CD4-positive, alpha-beta T cell treated with Interleukin-6 for 4 hours (primary cell): ENCODE results near the gene MUSK.
"Not testable (repeated sequence)": the region's sequence is repeated elsewhere in the genome, so short reads cannot be mapped to it uniquely, and the experiment has no call there.

Experiments used
- DNase-seq: peaks from one replicate; pipeline ENCODE4 v3.0.0-alpha.2; 2020; ENCODE audit warnings: mixed read lengths

MUSK gene

GRCh38 chr9:110814159-110814558 lies 145.6 kb downstream of the MUSK start:
- DNase-seq, result no peak

GRCh38 chr9:110815361-110815760 lies 146.8 kb downstream of the MUSK start:
- no peak for DNase-seq

- no peak for DNase-seq
Observed at GRCh38 chr9:110820381-110820780, 151.8 kb downstream of the MUSK start.

GRCh38 chr9:110821064-110821463 lies 152.5 kb downstream of the MUSK start:
- no peak for DNase-seq

- not testable (repeated sequence) for DNase-seq
Observed at GRCh38 chr9:110825129-110825528, 156.5 kb downstream of the MUSK start.

- no peak for DNase-seq
Observed at GRCh38 chr9:110825950-110826349, 157.4 kb downstream of the MUSK start.

- DNase-seq, result not testable (repeated sequence)
Observed at GRCh38 chr9:110826400-110826799, 157.8 kb downstream of the MUSK start.

GRCh38 chr9:110828264-110828663 lies 159.7 kb downstream of the MUSK start:
- no peak for DNase-seq

- no peak for DNase-seq
Observed at GRCh38 chr9:110830495-110830894, 161.9 kb downstream of the MUSK start.

GRCh38 chr9:110832926-110833325 lies 164.3 kb downstream of the MUSK start:
- DNase-seq, result no peak

- no peak for DNase-seq
Observed at GRCh38 chr9:110835404-110835803, 166.8 kb downstream of the MUSK start.

GRCh38 chr9:110835859-110836271 lies 167.3 kb downstream of the MUSK start:
- DNase-seq, result no peak

GRCh38 chr9:110837401-110838005 lies 168.9 kb downstream of the MUSK start:
- no peak for DNase-seq

GRCh38 chr9:110842169-110842568 lies 173.6 kb downstream of the MUSK start:
- no peak for DNase-seq

- DNase-seq, result no peak
Observed at GRCh38 chr9:110842986-110843385, 174.4 kb downstream of the MUSK start.

GRCh38 chr9:110844121-110844520 lies 175.5 kb downstream of the MUSK start:
- DNase-seq, result no peak

GRCh38 chr9:110846215-110846614 lies 177.6 kb downstream of the MUSK start:
- DNase-seq, result no peak

GRCh38 chr9:110847671-110848070 lies 179.1 kb downstream of the MUSK start:
- no peak for DNase-seq

- no peak for DNase-seq
Observed at GRCh38 chr9:110850401-110851135, 182.0 kb downstream of the MUSK start.
